HCT116 (cell line): ENCODE data around the gene EMD. TPM values are rescaled to one million over a fixed set of nuclear protein-coding genes. Genes with fewer than 3 reads are reported as not detected.

ENCODE experiments used
- ATAC-seq: fragments of 200-7000 bp; cut with Tn5 transposase; 2 replicates; pipeline ENCODE4 v1.9.1; 2020; ENCODE audit warnings: mild to moderate bottlenecking, moderate library complexity
- BruUV-seq: library from RNA; stranded (reverse); fragments of 400-500 nt; replicated peaks from 2 replicates; lab custom pipeline; 2021; lab: Mats Ljungman, UMichigan
- CTCF ChIA-PET: fragments of 300-600 bp; sonication (Branson Sonifier 250); formaldehyde crosslinking; loops from one replicate; lab custom pipeline; 2021; ENCODE audit warnings: antibody characterized with exemption; lab: Charles Lee
- POLR2A ChIA-PET: fragments of 300-600, 350-600 bp; sonication (Branson Sonifier 250); formaldehyde crosslinking; loops from one replicate; lab custom pipeline; 2021; ENCODE audit warnings: antibody characterized with exemption; lab: Charles Lee
- RAD21 ChIA-PET, 2 experiments: fragments of 300-600 bp; sonication (Branson Sonifier 250); formaldehyde crosslinking; loops; one replicate each; lab custom pipeline; 2023; ENCODE audit warnings: low total read pairs in 2 of 2; ENCODE audit not compliant: uncharacterized antibody in 2 of 2, unreplicated experiment in 2 of 2, low non-redundant PET in 1 of 2; lab: Charles Lee
- DNase-seq: peaks from one replicate; pipeline ENCODE4 v3.0.0-alpha.2; 2010; ENCODE audit warnings: low read depth, low spot score
- H2AFZ ChIP-seq: fragments of 200-600 bp; shearing (Covaris generic), sonication (generic); 2 replicates; pipeline ENCODE4 v1.6.1; 2017; ENCODE audit warnings: low read depth, mixed run types, mixed read lengths, antibody characterized with exemption, low read length; ENCODE audit not compliant: poor library complexity, severe bottlenecking
- H3K27ac ChIP-seq: 2 replicates; pipeline ENCODE4 v1.5.1; 2012; ENCODE audit warnings: low read depth, low read length
- H3K27me3 ChIP-seq: fragments of 200-600 bp; sonication (generic); 2 replicates; pipeline ENCODE4 v1.6.1; 2016; ENCODE audit warnings: mixed run types, low read length, mixed read lengths; ENCODE audit not compliant: insufficient read depth
- H3K36me3 ChIP-seq, 2 experiments: fragments of 200-500 bp in 1 of 2; fragments of 200-600 bp in 1 of 2; sonication (Bioruptor generic) in 1 of 2; sonication (generic) in 1 of 2; 2 replicates each; pipeline versions ENCODE4 v1.5.1 to v1.6.1; 2014 to 2016; ENCODE audit warnings: low read length in 2 of 2, inconsistent platforms in 1 of 2, mixed read lengths in 1 of 2, mixed run types in 1 of 2; ENCODE audit not compliant: insufficient read depth in 2 of 2, control insufficient read depth in 1 of 2
- H3K4me1 ChIP-seq, 2 experiments: fragments of 200-600 bp in 1 of 2; sonication (generic) in 1 of 2; 2 replicates each; pipeline versions ENCODE4 v1.5.1 to v1.6.1; 2012 to 2017; ENCODE audit warnings: low read length in 2 of 2, inconsistent platforms in 1 of 2, mild to moderate bottlenecking in 1 of 2, mixed read lengths in 1 of 2, mixed run types in 1 of 2, moderate library complexity in 1 of 2; ENCODE audit not compliant: insufficient read depth in 2 of 2, control insufficient read depth in 1 of 2
- H3K4me2 ChIP-seq: fragments of 200-600 bp; sonication (generic); 2 replicates; pipeline ENCODE4 v1.6.1; 2017; ENCODE audit warnings: mixed run types, low read length, mixed read lengths
- H3K4me3 ChIP-seq, 2 experiments: fragments of 200-600 bp in 1 of 2; sonication (generic) in 1 of 2; replicated peaks in 1 of 2; 2 replicates each; pipeline ENCODE4 v1.5.1; 2011 to 2016; ENCODE audit warnings: low read length in 2 of 2, control low read depth in 1 of 2, low read depth in 1 of 2, mild to moderate bottlenecking in 1 of 2, mixed read lengths in 1 of 2, mixed run types in 1 of 2
- H3K79me2 ChIP-seq: fragments of 200-600 bp; sonication (generic); 2 replicates; pipeline ENCODE4 v1.6.1; 2017; ENCODE audit warnings: mild to moderate bottlenecking, mixed run types, low read length, moderate library complexity, mixed read lengths; ENCODE audit not compliant: insufficient read depth
- H3K9ac ChIP-seq: fragments of 200-600 bp; sonication (generic); 2 replicates; pipeline ENCODE4 v1.6.1; 2016; ENCODE audit warnings: low read length, mixed read lengths
- H3K9me2 ChIP-seq: fragments of 200-600 bp; sonication (generic), shearing (Covaris generic); 2 replicates; pipeline ENCODE4 v1.6.1; 2017; ENCODE audit warnings: mixed run types, mild to moderate bottlenecking, moderate library complexity; ENCODE audit not compliant: insufficient read depth
- H3K9me3 ChIP-seq, 2 experiments: fragments of 200-500 bp in 1 of 2; fragments of 200-600 bp in 1 of 2; sonication (Bioruptor generic) in 1 of 2; sonication (generic) in 1 of 2; 2 replicates each; pipeline ENCODE4 v1.6.1; 2014 to 2017; ENCODE audit warnings: low read length in 2 of 2, mixed read lengths in 2 of 2, inconsistent platforms in 1 of 2, low read depth in 1 of 2, mild to moderate bottlenecking in 1 of 2, mixed run types in 1 of 2, moderate library complexity in 1 of 2; ENCODE audit not compliant: control insufficient read depth in 1 of 2, insufficient read depth in 1 of 2
- H4K20me1 ChIP-seq: fragments of 200-600 bp; sonication (generic), shearing (Covaris generic); 2 replicates; pipeline ENCODE4 v1.6.1; 2017; ENCODE audit warnings: mixed run types, mild to moderate bottlenecking, moderate library complexity; ENCODE audit not compliant: insufficient read depth
- ATF3 ChIP-seq: IDR thresholded peaks from 2 replicates; pipeline ENCODE4 v1.6.1; 2012
- CBX3 ChIP-seq: IDR thresholded peaks from 2 replicates; pipeline ENCODE4 v1.6.1; 2012; ENCODE audit warnings: low read depth
- CEBPB ChIP-seq: IDR thresholded peaks from 2 replicates; pipeline ENCODE4 v1.6.1; 2012; ENCODE audit warnings: low read depth
- CTCF ChIP-seq, 3 experiments: fragments of 200-600 bp in 1 of 3; sonication (generic) in 1 of 3; IDR thresholded peaks in 2 of 3; conservative IDR thresholded peaks in 1 of 3; 2 replicates each; pipeline ENCODE4 v1.5.1; 2012 to 2017; ENCODE audit warnings: low read depth in 2 of 3, low read length in 2 of 3, antibody characterized with exemption in 1 of 3, borderline replicate concordance in 1 of 3, control low read depth in 1 of 3, mild to moderate bottlenecking in 1 of 3, mixed read lengths in 1 of 3, mixed run types in 1 of 3, moderate library complexity in 1 of 3; ENCODE audit not compliant: insufficient read depth in 1 of 3
- EGR1 ChIP-seq: IDR thresholded peaks from 2 replicates; pipeline ENCODE4 v1.6.1; 2012; ENCODE audit warnings: low read depth
- EZH2phosphoT487 ChIP-seq: fragments of 200-600 bp; IDR thresholded peaks from 2 replicates; pipeline ENCODE4 v1.6.1; 2018; ENCODE audit warnings: antibody characterized with exemption, borderline replicate concordance
- FOSL1 ChIP-seq: IDR thresholded peaks from 2 replicates; pipeline ENCODE4 v1.6.1; 2012; ENCODE audit warnings: low read depth
- JUND ChIP-seq: IDR thresholded peaks from 2 replicates; pipeline ENCODE4 v1.6.1; 2012
- MAX ChIP-seq: IDR thresholded peaks from 2 replicates; pipeline ENCODE4 v1.6.1; 2012
- POLR2A ChIP-seq: IDR thresholded peaks from 2 replicates; pipeline ENCODE4 v1.7.0; 2011; ENCODE audit warnings: borderline replicate concordance; ENCODE audit not compliant: insufficient read depth, insufficient read length; ENCODE audit errors: extremely low read depth
- POLR2AphosphoS5 ChIP-seq: IDR thresholded peaks from 2 replicates; pipeline ENCODE4 v1.6.1; 2011; ENCODE audit warnings: mild to moderate bottlenecking, low read depth, low read length, moderate library complexity
- RAD21 ChIP-seq: IDR thresholded peaks from 2 replicates; pipeline ENCODE4 v1.6.1; 2012; ENCODE audit warnings: low read depth, mild to moderate bottlenecking
- REST ChIP-seq: IDR thresholded peaks from 2 replicates; pipeline ENCODE4 v1.6.1; 2012; ENCODE audit warnings: low read depth
- SIN3A ChIP-seq: IDR thresholded peaks from 2 replicates; pipeline ENCODE4 v1.6.1; 2012; ENCODE audit warnings: low read depth
- SP1 ChIP-seq: IDR thresholded peaks from 2 replicates; pipeline ENCODE4 v1.6.1; 2012; ENCODE audit warnings: low read depth
- SRF ChIP-seq: IDR thresholded peaks from 2 replicates; pipeline ENCODE4 v1.6.1; 2012; ENCODE audit warnings: low read depth
- TCF7L2 ChIP-seq: IDR thresholded peaks from 2 replicates; pipeline ENCODE4 v1.7.0; 2011; ENCODE audit warnings: borderline replicate concordance, inconsistent platforms; ENCODE audit not compliant: insufficient read depth, insufficient read length; ENCODE audit errors: extremely low read depth
- YY1 ChIP-seq: IDR thresholded peaks from 2 replicates; pipeline ENCODE4 v1.6.1; 2011; ENCODE audit warnings: low read length, low read depth, moderate library complexity, mild to moderate bottlenecking; ENCODE audit not compliant: insufficient replicate concordance; ENCODE audit errors: extremely low read depth
- ZBTB33 ChIP-seq: IDR thresholded peaks from 2 replicates; pipeline ENCODE4 v1.6.1; 2011; ENCODE audit warnings: mild to moderate bottlenecking, low read length, moderate library complexity; ENCODE audit not compliant: insufficient replicate concordance; ENCODE audit errors: extremely low read depth
- ZNF274 ChIP-seq: fragments of 200-500 bp; sonication (Bioruptor generic); IDR thresholded peaks from 2 replicates; pipeline ENCODE4 v1.6.1; 2014; ENCODE audit warnings: mild to moderate bottlenecking, low read depth, low read length, inconsistent platforms
- intact Hi-C: fragments of 100-400 bp; cut with micrococcal nuclease; formaldehyde crosslinking; loops from 2 replicates; pipeline ENCODE4 v1.10.0; 2022
- total RNA-seq: library from RNA; stranded (reverse); gene quantifications from one replicate; pipeline ENCODE4 v1.2.1, GENCODE V29; 2021; ENCODE audit not compliant: unreplicated experiment

EMD gene
- total RNA-seq, 1 experiment from 2014 or later = 102 TPM

- H2AFZ ChIP-seq = no peak overlapping the region
- H3K4me1 ChIP-seq = peaks cover 8 to 13% of the 10 kb centered on the region in 2 experiments
- CTCF ChIA-PET = no interaction called here
- ATAC-seq (no peak), DNase-seq (no peak)
- H3K4me2 ChIP-seq = no peak overlapping the region
- no TSS peak for BruUV-seq
- H3K36me3 ChIP-seq = no peaks in the 10 kb centered on the region
- H3K27ac ChIP-seq = no peak overlapping the region
- no peak for TF ChIP-seq REST
- no peak for TF ChIP-seq SRF
- TF ChIP-seq CEBPB = no peak
- no peak for TF ChIP-seq EZH2phosphoT487
- no peak for TF ChIP-seq POLR2AphosphoS5
- TF ChIP-seq RAD21 = no peak
- no peak for TF ChIP-seq FOSL1
- no peak for TF ChIP-seq JUND
- no peak for TF ChIP-seq TCF7L2
- no peak for TF ChIP-seq ZBTB33
- no peak for TF ChIP-seq YY1
- no peak for TF ChIP-seq ATF3
- no peak for TF ChIP-seq POLR2A
- no peak for TF ChIP-seq SIN3A
- TF ChIP-seq CBX3 = no peak
- TF ChIP-seq SP1 = no peak
- no peak for TF ChIP-seq MAX
- TF ChIP-seq ZNF274 = no peak
- TF ChIP-seq CTCF (IDR thresholded peaks at IDR 0.05 in 2 of 3, conservative IDR thresholded peaks at IDR 0.05 in 1 of 3; ENCODE audit: borderline replicate concordance in 1 of 3, insufficient read depth in 1 of 3, low read depth in 2 of 3, low read length in 2 of 3) = no peak
- TF ChIP-seq EGR1 = no peak
- H3K9ac ChIP-seq = no peak overlapping the region
- no peaks in the 10 kb centered on the region for H3K9me2 ChIP-seq
- RAD21 ChIA-PET = no interaction called here
- no peaks in the 10 kb centered on the region for H3K27me3 ChIP-seq
- H3K4me3 ChIP-seq = no peak overlapping the region
- H3K9me3 ChIP-seq = no peaks in the 10 kb centered on the region
- H3K79me2 ChIP-seq = no peaks in the 10 kb centered on the region
- POLR2A ChIA-PET = no interaction called here
- H4K20me1 ChIP-seq = no peaks in the 10 kb centered on the region
- intact Hi-C loops = no loop called here
Measured at GRCh38 chrX:154417157-154417556, 38.1 kb downstream of the EMD start.
